PC-3 (cell line): ENCODE measurements around the gene ATM. TPM values are rescaled to one million over a fixed set of nuclear protein-coding genes. Genes with fewer than 3 reads are reported as not detected.

ENCODE experiments used
- ATAC-seq: fragments of 200-7000 bp; cut with Tn5 transposase; 2 replicates; pipeline ENCODE4 v1.9.1; 2020; ENCODE audit warnings: mild to moderate bottlenecking, moderate library complexity
- BruUV-seq: library from RNA; stranded (reverse); fragments of 400-500 nt; replicated peaks from 2 replicates; lab custom pipeline; 2021; lab: Mats Ljungman, UMichigan
- CTCF ChIA-PET: fragments of 300-600 bp; sonication (Branson Sonifier 250); formaldehyde crosslinking; loops from one replicate; lab custom pipeline; 2022; ENCODE audit warnings: antibody characterized with exemption; lab: Charles Lee
- POLR2A ChIA-PET: fragments of 300-600 bp; sonication (Branson Sonifier 250); formaldehyde crosslinking; loops from one replicate; lab custom pipeline; 2022; ENCODE audit warnings: antibody characterized with exemption; ENCODE audit not compliant: unreplicated experiment; lab: Charles Lee
- DNase-seq: peaks from one replicate; pipeline ENCODE4 v3.0.0-alpha.2; 2015
- H2AFZ ChIP-seq: fragments of 300-600 bp; sonication (generic); 2 replicates; pipeline ENCODE4 v1.6.0; 2016; ENCODE audit warnings: antibody characterized with exemption, low read length
- H3F3A ChIP-seq: fragments of 300-600 bp; sonication (generic); one replicate; pipeline ENCODE4 v1.6.0; 2017; ENCODE audit warnings: antibody characterized with exemption, low read length, control low read depth, mild to moderate bottlenecking; ENCODE audit not compliant: unreplicated experiment
- H3K27ac ChIP-seq: fragments of 300-600 bp; sonication (generic); 2 replicates; pipeline ENCODE4 v1.5.1; 2016; ENCODE audit warnings: mild to moderate bottlenecking, low read length
- H3K27me3 ChIP-seq: fragments of 300-600 bp; sonication (generic); 2 replicates; pipeline ENCODE4 v1.6.1; 2016; ENCODE audit warnings: low read length, mixed read lengths
- H3K36me3 ChIP-seq: fragments of 300-600 bp; sonication (generic); 2 replicates; pipeline ENCODE4 v1.6.1; 2016; ENCODE audit warnings: low read depth, mixed run types, low read length, mixed read lengths
- H3K4me1 ChIP-seq: fragments of 300-600 bp; sonication (generic); 2 replicates; pipeline ENCODE4 v1.5.1; 2016; ENCODE audit warnings: low read length; ENCODE audit not compliant: insufficient read depth
- H3K4me2 ChIP-seq: fragments of 300-600 bp; sonication (generic); 2 replicates; pipeline ENCODE4 v1.6.0; 2016; ENCODE audit warnings: low read length
- H3K4me3 ChIP-seq: fragments of 300-600 bp; sonication (generic); 2 replicates; pipeline ENCODE4 v1.5.1; 2016; ENCODE audit warnings: mild to moderate bottlenecking, low read length, mixed read lengths
- H3K79me2 ChIP-seq: fragments of 300-600 bp; sonication (generic); 2 replicates; pipeline ENCODE4 v1.6.1; 2017; ENCODE audit warnings: low read length, mixed read lengths
- H3K9ac ChIP-seq: fragments of 300-600 bp; sonication (generic); 2 replicates; pipeline ENCODE4 v1.6.0; 2016; ENCODE audit warnings: mild to moderate bottlenecking, low read length
- H3K9me2 ChIP-seq: fragments of 300-600 bp; sonication (generic); replicated peaks from 2 replicates; pipeline ENCODE4 v1.6.1; 2016; ENCODE audit warnings: mixed run types, low read length, mixed read lengths
- H3K9me3 ChIP-seq: fragments of 300-600 bp; sonication (generic); 2 replicates; pipeline ENCODE4 v1.6.1; 2016; ENCODE audit warnings: low read length, mixed read lengths
- H4K20me1 ChIP-seq: fragments of 300-600 bp; sonication (generic); 2 replicates; pipeline ENCODE4 v1.6.1; 2016; ENCODE audit warnings: low read length, mixed read lengths
- CTCF ChIP-seq: fragments of 300-600 bp; sonication (generic); conservative IDR thresholded peaks from 2 replicates; pipeline ENCODE4 v1.5.1; 2017; ENCODE audit warnings: antibody characterized with exemption, low read depth, mild to moderate bottlenecking, low read length
- EZH2 ChIP-seq: fragments of 300-600 bp; sonication (generic); IDR thresholded peaks from one replicate; pipeline ENCODE4 v1.6.1; 2017; ENCODE audit warnings: antibody characterized with exemption, mild to moderate bottlenecking, low read length; ENCODE audit not compliant: unreplicated experiment
- EZH2phosphoT487 ChIP-seq: fragments of 300-600 bp; sonication (generic); IDR thresholded peaks from 2 replicates; pipeline ENCODE4 v1.6.1; 2018; ENCODE audit warnings: mild to moderate bottlenecking, antibody characterized with exemption, low read length, borderline replicate concordance
- intact Hi-C: fragments of 100-400 bp; cut with micrococcal nuclease; formaldehyde crosslinking; loops from 2 replicates; pipeline ENCODE4 v1.9.0; 2023
- total RNA-seq: library from RNA; depleted of rRNA; stranded (reverse); fragments of >200 nt; gene quantifications from 2 replicates; pipeline ENCODE4 v1.2.3, GENCODE V29; 2014

The ATM gene
- total RNA-seq, 1 experiment from 2014 or later: 55.3 TPM

DNA sequence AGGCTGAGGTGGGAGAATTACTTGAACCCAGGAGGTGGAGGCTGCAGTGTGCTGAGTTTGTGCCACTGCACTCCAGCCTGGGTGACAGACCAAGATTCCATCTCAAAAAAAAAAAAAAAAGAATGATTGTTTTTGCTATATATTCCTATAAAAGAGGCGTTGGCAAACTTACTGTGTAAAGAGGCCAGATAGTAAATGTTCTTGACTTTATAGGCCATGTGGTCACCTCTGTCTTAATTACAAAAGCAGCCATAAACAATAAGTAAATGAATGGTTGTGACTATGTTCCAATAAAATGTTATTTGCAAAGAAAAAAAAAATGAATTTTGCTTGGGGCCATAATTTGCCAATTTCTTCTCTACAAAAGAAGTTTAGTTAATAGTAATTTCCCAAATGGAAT lies 12.3 kb downstream of the ATM start:
- Histone ChIP-seq H3K9me2 (no peaks in the 10 kb centered on the region), H3K27ac (no peak overlapping the region), H4K20me1 (no peaks in the 10 kb centered on the region), H3K9ac (no peak overlapping the region), H3K79me2 (no peaks in the 10 kb centered on the region), H3F3A (no peaks in the 10 kb centered on the region), H3K4me1 (no peaks in the 10 kb centered on the region), H3K27me3 (no peaks in the 10 kb centered on the region), H2AFZ (no peak overlapping the region), H3K36me3 (peaks cover 35% of the 10 kb centered on the region), H3K4me2 (no peak overlapping the region), H3K4me3 (no peak overlapping the region), H3K9me3 (0 out of 2 replicates have a peak, but pooled peaks cover 6% of the 10 kb centered on the region)
- DNase-seq (no peak), ATAC-seq (peak; percentile 65)
- no TSS peak for BruUV-seq
- ChIA-PET CTCF (no interaction called here), POLR2A (no interaction called here)
- intact Hi-C loops: no loop called here
- TF ChIP-seq CTCF: no peak
- no peak for TF ChIP-seq EZH2
- TF ChIP-seq EZH2phosphoT487: no peak

DNA sequence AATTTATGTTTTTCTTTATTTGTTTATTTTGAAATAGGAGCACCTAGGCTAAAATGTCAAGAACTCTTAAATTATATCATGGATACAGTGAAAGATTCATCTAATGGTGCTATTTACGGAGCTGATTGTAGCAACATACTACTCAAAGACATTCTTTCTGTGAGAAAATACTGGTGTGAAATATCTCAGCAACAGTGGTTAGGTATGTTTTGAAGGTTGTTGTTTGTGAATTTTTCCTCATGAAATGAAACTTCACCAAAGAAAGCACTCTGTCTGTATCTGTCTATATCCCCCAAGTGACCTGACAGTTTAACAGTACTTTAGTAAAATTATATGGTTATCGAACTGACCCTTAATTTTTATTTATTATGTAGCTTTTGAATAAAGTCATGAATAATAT lies 12.8 kb downstream of the ATM start:
- TF ChIP-seq EZH2phosphoT487: no peak
- TF ChIP-seq EZH2: no peak
- no peak for TF ChIP-seq CTCF
- H3K9me2 ChIP-seq: no peaks in the 10 kb centered on the region
- H3F3A ChIP-seq: no peaks in the 10 kb centered on the region
- CTCF ChIA-PET: no interaction called here
- H3K27ac ChIP-seq: no peak overlapping the region
- intact Hi-C loops: no loop called here
- no peaks in the 10 kb centered on the region for H3K79me2 ChIP-seq
- ATAC-seq: no peak
- H3K36me3 ChIP-seq: peaks cover 37% of the 10 kb centered on the region
- BruUV-seq: no TSS peak
- H4K20me1 ChIP-seq: no peaks in the 10 kb centered on the region
- no peak overlapping the region for H2AFZ ChIP-seq
- no peaks in the 10 kb centered on the region for H3K4me1 ChIP-seq
- no peaks in the 10 kb centered on the region for H3K27me3 ChIP-seq
- POLR2A ChIA-PET: no interaction called here
- no peak overlapping the region for H3K4me2 ChIP-seq
- H3K9me3 ChIP-seq: 0 out of 2 replicates have a peak, but pooled peaks cover 6% of the 10 kb centered on the region
- DNase-seq: no peak
- H3K4me3 ChIP-seq: no peak overlapping the region
- H3K9ac ChIP-seq: no peak overlapping the region

- intact Hi-C loops: no loop called here
- Histone ChIP-seq H4K20me1 (no peaks in the 10 kb centered on the region), H3K27me3 (no peaks in the 10 kb centered on the region), H3K4me1 (no peaks in the 10 kb centered on the region), H3K36me3 (peaks cover 32% of the 10 kb centered on the region), H3K9ac (no peak overlapping the region), H3K9me3 (0 out of 2 replicates have a peak, but pooled peaks cover 6% of the 10 kb centered on the region), H3K79me2 (no peaks in the 10 kb centered on the region), H3F3A (no peaks in the 10 kb centered on the region), H2AFZ (no peak overlapping the region), H3K9me2 (no peaks in the 10 kb centered on the region), H3K4me2 (no peak overlapping the region), H3K27ac (no peak overlapping the region), H3K4me3 (no peak overlapping the region)
- no TSS peak for BruUV-seq
- ChIA-PET POLR2A (interaction anchor here (0.6 kb wide), 1 partner anchor 1039 kb away, joined by 4 read pairs; no protein-coding TSS in a partner anchor), CTCF (no interaction called here)
- ATAC-seq (no peak), DNase-seq (no peak)
- no peak for TF ChIP-seq EZH2
- TF ChIP-seq CTCF: no peak
- no peak for TF ChIP-seq EZH2phosphoT487
Observed at GRCh38 chr11:108237058-108237481, 14.2 kb downstream of the ATM start.
